Islet precursor cell (in vitro differentiated cells): ENCODE measurements around the gene LUZP4.
"Not testable (repeated sequence)": the region's sequence is repeated elsewhere in the genome, so short reads cannot be mapped to it uniquely, and the experiment has no call there.

ENCODE experiments used
- DNase-seq: peaks from one replicate; pipeline ENCODE4 v3.0.0-alpha.2; 2018

Gene LUZP4, protein sequence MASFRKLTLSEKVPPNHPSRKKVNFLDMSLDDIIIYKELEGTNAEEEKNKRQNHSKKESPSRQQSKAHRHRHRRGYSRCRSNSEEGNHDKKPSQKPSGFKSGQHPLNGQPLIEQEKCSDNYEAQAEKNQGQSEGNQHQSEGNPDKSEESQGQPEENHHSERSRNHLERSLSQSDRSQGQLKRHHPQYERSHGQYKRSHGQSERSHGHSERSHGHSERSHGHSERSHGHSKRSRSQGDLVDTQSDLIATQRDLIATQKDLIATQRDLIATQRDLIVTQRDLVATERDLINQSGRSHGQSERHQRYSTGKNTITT

DNA sequence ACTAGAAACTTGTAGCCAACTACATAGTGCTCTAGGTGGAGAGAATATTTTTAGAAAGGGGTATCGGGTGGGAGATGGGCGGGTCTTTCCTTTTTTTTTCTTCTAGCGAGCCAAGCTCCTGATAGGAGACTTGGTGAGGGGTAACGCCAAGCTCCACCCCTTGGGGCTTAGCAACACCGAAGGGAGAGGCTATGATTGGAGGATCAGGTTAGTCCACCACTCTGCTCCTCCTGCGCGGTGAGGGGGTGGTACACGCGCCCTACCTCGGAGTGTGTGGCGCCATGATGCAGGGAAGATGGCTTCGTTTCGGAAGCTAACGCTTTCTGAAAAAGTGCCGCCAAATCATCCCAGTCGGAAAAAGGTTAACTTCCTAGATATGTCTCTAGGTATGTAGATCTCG, at the start of gene LUZP4:
Gene LUZP4, plus strand, starts transcription at position 251 of the 400 bp plus-strand sequence. Its CDS starts 45 bp downstream, at position 296.
- no peak for DNase-seq

DNA sequence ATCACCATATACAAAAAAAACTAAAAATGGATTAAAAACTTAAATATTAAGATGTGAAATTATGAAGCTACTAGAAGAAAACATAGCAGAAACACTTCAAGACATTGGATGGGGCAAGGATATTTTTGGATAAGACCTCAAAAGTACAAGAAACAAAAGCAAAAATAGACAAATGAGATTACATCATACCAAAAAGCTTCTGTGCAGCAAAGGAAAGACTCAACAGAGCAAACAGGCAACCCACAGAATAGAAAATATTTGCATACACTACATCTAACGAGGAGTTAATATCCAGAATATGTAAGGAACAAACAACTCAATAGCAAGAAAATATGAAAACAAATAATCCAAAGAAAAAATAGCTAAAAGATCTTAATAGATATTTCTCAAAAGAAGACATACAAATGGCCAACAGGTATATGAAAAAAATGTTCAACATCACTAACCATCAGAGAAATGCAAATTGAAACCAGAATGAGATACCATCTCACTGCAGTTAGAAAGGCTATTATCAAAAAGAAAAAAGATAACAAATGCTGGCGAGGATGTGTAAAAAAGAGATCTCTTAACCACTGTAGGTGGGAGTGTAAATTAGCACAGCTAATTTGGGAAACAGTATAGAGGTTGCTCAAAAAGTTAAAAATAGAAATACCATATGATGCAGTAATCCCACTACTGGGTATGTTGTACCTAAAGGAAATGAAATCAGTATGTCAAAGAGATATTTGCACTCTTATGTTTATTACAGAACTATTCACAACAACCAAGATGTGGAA, 37.9 kb upstream of the LUZP4 start:
- DNase-seq = no peak

DNA sequence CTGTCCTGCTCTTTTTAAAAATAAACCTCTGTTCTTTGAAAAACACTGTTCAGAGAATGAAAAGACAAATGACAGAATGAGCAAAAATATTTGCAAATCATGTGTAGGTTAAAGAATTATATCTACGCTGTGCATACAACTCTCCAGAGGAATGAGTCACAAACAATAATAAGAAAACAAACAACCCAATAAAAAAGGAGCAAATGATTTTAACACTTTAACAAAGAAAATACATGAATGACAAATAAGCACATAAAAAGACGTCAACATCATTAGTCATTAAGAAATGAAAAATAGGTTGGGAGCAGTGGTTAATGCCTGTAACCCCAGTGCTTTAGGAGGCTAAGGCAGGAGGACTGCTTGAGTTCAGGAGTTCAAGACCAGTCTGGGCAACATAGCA, 34.5 kb upstream of the LUZP4 start:
- no peak for DNase-seq

DNA sequence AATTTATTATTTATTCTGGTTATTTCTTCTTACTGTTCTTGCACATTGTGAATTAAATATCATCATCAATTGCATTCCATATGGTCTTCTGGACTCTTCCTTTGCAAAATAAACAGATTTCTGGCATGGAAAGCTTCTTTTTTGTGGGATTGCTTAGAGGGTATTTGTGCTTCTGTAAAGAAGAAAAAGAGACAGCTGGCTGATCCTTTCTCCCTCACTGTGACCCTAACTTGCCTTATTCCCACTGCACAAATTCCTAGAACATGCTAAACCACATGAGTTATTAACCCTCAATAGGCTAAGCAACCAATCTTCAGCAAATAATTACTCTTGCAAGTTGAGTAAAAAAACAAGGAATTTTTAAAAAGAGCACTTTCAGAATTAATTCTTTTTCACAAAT, 31.8 kb upstream of the LUZP4 start:
- DNase-seq = no peak

DNA sequence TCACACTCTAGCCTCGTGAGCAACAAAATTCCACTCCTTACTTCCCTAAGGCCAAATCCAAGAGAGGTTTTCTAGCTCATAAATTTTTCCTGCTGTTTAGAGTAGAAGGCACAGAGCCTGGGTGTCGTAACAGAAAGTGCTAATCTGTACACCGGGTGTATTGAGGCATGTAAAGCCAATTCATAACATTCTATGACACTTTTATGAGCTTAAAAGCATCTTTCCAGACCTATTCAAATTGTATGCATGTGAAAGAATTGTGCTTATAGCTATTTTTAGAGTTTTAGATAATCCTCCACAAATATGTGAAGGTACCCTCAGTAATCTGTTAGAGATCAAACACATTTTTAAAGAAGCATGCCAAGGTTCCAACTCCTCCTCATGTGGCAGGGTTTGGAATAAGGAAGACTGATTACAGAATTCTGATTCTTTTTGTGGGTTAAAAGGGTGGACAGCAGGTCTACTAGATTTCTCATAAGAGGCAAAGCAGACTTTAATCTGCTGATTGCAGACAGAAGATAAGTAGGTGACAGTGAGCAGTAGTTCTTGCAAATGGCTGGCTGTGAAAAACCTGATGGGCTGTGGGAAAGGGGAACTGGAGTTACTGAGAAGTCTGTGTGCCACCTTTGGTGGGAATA, 30.2 kb upstream of the LUZP4 start:
- peak; percentile 68 for DNase-seq

DNA sequence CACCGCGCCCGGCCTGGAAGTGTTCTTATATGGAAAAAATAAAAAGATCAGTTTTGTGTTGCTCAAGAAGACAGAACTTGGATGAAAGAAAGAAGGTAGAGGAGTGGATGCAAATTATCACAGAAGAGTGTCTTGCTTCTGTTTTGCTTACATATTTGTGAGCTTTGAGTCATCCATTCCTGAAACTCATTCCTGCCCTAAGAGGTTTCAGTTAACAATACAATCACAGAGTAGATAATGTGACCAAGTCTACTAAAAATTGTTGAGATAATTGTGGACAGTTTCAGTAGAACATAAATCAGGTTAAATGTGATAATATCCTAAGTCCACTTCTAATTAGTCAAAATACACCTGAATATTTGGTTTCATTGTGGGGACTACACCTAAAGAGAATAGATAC, 29.2 kb upstream of the LUZP4 start:
- no peak for DNase-seq

DNA sequence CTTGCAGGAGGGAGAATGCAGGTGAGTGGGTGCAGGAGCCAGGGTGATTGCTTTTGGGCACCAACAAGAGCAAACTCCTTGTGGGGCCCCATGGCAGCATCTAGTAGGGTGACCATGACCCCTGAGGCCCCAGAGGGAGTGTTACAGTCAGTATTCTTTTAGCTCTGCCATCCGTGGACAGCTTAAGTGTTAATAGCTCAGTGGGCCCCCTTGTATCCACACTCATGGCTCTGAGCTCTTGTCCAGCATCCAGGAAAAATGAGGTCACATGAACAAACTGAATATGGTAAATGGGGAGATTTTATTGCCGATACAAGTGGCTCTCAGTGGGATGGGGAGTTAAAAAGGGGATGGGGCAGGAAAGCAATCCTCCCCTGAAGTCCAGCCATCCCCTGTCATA, 28.4 kb upstream of the LUZP4 start:
- no peak for DNase-seq

DNA sequence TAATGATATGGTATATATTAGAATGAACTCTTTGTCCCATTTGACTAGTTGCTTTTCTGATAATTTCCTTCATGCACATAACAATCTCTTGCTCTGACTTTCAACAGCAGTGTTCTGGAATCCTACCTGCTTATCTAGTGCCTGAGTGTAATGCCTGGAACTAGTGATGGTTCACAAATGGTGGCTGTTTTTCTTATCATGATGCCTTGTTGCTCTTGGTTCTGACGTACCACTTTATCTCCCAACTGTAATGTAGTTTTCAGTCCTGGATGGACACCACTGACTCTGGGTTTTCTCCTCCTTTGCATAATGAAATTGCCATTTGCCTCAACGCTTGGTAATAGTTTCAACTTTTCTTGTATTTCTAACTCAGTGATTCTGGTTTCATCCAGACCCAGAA, 25.5 kb upstream of the LUZP4 start:
- no peak for DNase-seq

DNA sequence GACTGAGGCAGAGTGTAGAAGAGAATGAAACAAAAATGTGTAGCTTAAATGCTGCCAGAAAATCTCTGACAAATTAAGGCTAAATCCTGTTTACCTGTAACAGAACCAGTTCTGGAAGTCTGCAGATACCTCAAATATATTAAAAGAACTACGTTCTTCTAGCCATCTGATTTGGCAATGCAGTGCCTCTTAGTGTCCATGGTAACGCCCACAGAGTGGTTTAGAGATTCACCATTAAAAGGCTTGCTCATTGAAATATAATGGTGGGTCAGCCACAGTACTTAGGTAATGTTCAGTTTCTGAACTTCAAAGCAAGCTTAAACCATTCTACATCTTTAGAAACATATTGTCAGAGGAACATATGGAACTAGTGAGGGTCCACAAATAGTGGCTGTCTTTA, 23.2 kb upstream of the LUZP4 start:
- peak; percentile 58 for DNase-seq

DNA sequence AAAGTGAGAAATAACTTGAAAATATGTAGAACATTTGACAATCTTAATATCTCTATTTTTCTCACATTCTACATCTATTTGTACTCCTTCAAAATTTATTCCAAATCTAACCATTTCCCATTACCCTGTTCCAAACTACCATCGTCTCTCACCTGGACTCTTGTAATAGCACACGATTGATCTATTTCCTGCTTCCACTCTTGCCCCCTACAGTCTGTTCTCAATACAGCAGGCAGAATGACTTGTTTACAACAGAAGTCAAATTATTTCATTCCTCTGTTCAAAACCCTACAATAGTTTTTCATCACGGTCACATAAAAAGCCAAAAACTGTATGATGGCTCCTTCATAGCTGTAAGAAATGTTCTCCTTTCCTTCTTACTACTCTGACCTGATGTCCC, 21.1 kb upstream of the LUZP4 start:
- no peak for DNase-seq

DNA sequence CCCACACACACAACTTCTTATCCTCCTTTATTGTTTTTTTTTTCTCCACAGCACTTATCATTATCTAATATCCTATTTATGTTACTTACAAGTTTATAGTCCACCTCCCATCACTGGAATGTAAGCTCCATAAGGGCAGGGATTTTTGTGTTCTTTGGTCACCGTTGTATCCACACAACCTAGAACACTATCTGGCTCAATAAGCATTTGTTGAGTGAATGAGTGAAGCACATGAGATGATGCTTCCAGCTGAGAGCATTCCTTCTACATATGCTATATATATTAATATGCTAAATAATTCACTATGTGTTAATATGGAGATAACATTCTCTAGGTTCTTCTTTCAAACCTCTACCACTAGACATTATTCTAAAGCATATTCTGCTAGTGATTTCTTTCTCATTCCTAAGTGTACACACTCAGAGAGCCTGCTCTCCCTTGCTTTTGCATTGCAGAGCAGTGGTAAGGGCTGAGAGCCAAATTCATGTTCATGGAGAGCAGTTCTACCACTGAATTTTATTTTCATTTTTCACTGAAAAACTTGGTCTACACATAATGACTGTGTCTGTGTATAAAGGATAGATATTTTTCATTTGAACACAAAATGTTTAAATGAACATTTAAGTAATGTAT, 20.3 kb upstream of the LUZP4 start:
- no peak for DNase-seq

DNA sequence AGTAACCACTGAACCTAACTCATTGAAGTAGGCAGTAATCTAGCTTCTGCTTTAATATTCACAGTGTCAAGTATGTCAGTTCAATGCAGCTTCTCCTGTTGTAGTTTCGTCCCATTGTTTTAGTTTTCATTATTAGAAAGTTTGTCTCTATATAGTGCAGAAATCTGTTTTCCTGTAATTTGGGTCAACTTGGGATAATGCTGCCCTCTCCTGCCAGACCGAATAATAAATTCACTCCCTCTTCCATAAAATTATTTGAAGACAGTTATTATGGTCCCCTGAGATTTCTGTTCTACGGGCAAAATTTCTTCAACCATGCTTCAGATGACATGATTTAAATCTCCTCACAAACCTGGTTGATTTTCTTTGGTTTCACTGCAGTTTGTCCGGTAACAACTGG, 4.6 kb upstream of the LUZP4 start:
- DNase-seq = no peak

DNA sequence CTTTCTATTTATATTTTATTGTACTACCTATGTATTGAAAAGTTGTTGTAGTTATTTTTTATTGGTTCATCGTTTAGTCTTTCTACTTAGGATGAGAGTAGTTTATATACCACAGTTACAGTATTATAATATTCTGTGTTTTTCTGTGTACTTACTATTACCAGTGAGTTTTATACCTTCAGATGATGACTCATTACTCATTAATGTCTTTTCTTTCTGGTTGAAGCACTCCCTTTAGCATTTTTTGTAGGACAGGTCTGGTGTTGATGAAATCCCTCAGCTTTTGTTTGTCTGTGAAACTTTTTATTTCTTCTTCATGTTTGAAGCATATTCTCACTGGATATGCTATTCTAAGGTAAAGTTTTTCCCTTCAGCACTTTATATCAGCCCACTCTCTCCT, 7.7 kb downstream of the LUZP4 start:
- no peak for DNase-seq

DNA sequence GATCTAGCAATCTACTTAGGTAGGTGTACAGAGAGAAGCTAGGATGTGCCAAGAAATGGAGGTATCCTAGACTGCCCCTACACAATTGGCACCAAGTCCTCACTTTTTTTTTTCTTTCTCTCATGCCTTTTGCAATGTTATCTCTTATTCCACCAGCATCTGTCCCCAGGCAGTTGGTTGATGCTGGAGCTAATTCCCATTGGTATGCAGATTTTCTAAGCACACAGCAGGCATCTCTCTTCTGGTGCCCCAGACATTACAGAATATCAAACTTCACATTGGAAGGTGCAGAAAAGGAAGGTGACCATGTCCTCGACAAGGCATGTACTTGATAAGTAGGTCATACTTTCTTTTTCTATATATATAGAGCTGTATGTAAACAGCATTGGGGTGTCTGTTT, 21.6 kb downstream of the LUZP4 start:
- no peak for DNase-seq

DNA sequence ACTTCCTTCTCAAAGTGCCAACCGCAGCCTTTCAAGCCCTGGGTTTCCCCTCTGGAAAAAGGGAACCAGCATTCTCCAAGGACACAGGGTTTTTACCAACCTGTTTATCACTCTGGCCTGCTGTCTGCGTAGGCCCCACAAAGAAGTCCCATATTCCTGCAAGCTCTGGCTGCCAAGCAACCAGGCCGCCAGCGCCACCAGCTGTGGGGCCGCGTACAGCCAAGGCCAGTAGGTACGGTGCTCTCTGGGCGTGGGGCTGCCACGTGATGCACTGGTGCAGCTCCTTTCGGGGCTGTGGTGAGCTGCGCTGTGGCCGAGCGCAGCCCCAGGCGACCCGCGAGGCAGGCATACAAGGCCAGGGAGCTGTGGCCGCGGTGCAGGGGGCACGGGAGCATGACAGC, 22.1 kb downstream of the LUZP4 start:
- DNase-seq = peak; percentile 96

DNA sequence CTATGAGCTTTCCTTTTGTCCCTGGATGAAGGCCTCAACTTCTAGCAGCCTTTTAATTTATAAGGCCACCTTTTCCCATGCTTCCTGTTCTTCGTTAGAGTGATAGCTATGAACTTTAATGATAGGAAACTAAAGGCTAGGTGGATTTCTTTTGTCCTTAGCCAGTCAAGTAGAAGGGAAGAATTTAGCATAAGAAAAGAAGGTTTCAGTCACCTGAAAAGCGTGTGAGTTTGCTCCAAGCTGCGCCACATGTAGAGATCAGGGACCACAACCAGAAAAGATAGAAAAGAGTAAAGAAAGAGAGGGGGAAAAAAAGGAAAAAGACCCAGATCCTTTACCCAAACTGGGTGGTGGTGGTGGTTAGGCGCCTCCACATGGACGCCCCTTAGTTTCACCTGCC, 28.6 kb downstream of the LUZP4 start:
- DNase-seq = no peak

DNA sequence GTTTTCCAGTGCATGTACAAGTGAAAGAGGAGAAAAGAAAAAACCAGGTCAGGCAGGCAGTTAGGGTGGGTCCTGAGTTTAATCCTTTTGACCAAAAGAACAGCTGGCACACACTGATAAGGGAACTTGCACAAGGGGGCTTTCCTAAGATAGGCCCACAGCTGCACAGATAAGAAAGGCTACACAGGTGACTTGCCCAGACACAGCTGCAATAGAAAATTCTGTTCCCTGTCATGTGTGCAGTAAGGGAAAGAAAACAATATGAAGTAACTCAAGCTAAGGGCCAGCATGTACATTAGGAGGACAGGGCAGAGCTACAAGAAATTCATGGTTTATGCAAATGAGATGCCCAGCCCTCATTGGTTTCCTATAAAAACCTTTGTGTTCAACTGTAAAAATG, 32.9 kb downstream of the LUZP4 start:
- DNase-seq = no peak

DNA sequence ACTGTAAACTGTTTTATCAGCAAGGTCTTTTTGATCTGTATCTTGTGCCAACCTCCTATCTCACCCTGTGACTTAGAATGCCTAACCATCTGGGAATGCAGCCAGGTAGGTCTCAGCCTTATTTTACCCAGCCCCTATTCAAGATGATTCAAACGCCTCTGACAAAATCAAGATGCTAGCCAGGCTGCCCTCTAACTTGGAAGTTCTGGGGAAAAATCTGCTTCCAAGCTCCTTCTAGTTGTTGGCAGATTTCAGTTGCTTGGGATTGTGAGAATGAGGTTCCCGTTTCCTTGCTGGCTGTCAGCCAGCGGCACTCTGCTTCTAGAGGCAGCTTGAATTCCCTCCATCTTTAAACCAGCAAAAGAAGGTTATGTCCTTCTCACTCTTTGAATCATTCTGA, 34.7 kb downstream of the LUZP4 start:
- no peak for DNase-seq

DNA sequence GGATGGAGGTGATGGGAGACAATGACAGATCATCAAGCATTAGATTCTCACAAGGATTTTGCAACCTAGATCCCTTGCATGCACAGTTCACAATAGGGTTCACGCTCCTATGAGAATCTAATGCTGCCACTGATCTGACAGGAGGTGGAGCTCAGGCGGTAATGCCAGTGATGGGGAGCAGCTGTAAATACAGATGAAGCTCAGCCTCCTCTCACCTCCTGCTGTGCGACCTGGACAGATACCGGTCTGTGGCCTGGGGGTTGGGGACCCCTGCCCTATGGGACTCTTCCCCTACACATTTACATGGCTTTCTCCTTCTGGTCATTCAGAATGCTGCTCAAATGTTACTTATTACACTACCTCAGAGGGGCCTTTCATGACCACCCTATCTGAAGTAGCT, 39.8 kb downstream of the LUZP4 start:
- DNase-seq = not testable (repeated sequence)

DNA sequence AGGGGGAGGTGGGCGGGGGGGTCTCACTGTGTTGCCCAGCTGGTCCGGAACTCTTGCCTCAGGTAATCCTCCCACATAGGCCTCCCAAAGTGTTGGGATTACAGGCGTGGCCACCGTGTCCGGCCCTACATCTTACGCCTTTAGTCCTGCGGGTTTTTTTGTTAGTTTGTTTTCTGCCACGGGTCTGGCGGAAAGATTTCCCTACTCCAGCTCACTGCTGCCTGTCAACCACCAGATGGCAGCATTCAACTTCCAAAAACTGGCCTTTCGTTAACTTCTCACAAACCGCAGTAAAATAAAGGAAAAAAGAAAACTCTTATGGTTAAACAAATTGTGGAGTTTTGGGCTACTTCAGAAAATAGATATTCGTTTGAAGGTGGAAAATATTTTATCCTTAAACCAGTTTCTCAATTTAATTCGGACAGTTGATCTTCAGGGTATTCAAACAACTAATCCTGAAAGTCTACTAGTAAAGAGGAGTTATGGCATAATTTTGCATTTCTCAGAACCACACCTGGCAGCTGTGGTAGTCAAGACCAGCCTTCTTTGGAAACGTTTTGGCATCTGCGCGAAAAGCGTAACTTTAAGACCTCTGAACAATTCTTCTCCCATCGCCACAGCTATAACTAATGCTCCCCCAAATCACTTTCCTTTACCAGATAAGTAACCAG, 41.1 kb downstream of the LUZP4 start:
- peak; percentile 74 for DNase-seq

DNA sequence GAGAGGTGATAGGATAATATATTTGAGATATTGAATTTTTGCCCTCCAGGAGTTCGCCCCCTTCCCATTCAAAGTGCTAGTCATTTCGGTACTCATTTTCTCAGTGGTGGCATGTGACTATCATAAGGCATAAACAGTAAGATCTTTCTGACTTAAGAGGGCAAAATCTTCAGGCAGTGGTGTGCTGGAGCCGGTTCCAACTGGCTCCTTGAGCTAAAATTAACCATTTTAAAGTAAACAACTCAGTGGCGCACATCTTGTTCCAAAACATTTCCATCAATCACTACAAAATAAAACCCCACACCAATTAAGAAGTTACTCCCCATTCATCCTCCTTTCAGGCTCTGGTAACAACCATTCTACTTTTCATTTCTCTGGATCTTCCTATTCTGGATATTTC, 43.3 kb downstream of the LUZP4 start:
- DNase-seq = no peak

DNA sequence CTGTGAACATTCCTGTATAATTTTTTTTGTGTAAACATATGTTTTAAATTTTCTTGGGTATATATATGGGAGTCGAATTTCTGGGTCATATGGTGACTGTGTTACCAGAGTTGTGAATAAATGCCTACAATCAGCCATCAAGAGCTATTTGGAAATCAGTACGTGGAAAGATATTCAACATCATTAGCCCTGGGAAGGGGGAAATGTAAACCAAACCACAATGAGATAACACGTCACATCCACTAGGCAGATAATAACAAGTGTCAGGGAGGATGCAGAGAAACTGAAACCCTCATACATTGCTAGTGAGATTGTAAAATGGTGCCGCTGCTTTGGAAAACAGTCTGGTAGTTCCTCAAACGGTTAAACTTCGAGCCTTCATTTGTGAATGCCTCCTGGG, 43.9 kb downstream of the LUZP4 start:
- no peak for DNase-seq

DNA sequence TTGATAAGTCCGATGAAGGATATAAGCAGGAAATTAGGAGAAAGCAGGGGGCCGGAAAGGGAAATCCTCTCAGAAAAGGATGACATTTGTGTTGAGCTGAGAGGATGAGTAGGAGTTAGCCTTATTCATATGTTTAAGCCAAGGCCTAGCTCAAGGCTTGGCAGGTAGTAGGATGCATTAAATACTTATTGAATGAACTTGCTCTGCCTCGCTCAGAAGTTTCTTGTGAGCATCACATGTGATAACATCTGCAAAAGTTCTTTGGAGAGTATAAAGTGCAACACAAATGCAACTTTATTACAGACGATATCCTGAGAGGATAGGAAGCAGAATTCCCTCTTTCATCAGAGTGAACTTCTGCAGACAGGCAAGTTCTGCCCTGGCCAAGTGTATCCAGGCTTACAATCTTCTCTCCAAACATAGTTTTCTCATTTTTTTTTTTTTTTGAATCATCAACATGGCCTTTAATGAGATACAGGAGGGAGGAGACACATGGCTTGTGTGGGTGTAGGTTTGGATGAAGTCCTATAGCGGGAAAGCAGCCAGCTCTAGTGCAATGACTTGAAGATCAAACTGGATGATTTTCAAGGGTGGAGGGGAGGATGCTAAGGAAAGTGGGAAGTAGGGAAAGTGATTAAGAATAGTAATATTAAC, 48.1 kb downstream of the LUZP4 start:
- DNase-seq = no peak
